Measurements from ENCODE around the gene ACTN1.
A peak's percentile ranks its signal among the peaks of the same experiment; 100 is the strongest.

ACTN1 gene

DNA sequence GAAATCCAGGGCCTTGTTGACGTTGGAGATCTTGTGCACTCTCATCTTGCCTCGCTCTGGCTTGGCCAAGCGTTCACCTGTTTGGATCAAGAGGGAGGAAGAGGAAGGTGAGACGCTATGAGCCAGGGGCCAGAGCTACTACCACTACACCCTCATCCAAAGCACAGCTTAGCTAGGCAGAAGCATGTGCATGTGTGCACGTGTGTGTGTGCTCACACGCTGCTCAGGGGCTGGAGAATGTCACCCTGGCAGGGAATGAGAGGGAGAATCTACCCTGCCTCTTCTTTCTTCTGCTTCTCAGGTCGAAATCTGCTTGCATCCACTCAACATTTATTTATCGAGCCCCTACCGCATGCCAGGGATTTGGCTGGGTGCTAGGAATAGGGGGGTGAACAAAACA is 58.1 kb downstream of the ACTN1 start:
- TF ChIP-seq, protein P1, sequence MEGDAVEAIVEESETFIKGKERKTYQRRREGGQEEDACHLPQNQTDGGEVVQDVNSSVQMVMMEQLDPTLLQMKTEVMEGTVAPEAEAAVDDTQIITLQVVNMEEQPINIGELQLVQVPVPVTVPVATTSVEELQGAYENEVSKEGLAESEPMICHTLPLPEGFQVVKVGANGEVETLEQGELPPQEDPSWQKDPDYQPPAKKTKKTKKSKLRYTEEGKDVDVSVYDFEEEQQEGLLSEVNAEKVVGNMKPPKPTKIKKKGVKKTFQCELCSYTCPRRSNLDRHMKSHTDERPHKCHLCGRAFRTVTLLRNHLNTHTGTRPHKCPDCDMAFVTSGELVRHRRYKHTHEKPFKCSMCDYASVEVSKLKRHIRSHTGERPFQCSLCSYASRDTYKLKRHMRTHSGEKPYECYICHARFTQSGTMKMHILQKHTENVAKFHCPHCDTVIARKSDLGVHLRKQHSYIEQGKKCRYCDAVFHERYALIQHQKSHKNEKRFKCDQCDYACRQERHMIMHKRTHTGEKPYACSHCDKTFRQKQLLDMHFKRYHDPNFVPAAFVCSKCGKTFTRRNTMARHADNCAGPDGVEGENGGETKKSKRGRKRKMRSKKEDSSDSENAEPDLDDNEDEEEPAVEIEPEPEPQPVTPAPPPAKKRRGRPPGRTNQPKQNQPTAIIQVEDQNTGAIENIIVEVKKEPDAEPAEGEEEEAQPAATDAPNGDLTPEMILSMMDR (IDR thresholded peaks at IDR 0.05; ENCODE audit: low read length, missing control alignments): no peak
- no peak overlapping the region for H3K4me3 ChIP-seq (replicated peaks; ENCODE audit: low read depth, low read length)
- DNase-seq (ENCODE audit: low read depth): no peak

DNA sequence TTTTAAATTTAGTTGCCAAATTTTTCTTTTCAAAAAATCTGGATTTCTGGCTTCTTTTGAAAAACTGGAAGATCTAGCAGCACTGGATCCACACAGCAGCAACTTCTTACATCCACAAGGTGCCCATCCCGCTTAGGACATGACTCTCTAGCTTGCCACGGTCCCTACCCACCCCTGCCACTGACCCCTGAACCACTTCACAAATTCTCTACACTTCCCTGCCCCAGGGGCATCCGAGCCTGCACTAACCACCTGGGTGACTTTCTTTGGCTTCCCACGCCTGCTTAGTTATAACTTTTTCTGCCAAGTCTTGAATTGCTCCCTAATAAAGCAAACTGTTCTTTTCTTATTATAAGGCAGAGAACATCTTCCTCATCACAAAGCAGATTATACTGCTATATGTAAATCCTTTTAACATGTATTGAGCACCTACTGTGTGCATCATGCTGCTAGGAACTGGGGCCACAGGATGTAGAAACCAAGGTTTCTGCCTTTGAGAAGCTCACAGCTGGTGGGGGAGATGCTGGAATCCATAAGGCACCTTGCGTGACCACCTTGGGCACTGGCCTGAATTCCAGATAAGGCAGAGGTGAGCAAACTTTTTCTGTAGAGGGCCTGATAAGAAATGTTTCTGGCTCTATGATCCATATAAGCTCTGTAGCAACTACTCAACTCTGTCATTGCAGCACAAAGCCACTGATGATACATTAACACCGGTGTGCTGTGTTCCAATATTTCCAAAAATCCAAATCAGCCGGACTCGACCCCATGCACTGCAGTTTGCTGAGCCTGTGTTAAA is 59.8 kb downstream of the ACTN1 start:
- TF ChIP-seq, protein P1 (IDR thresholded peaks at IDR 0.05; ENCODE audit: low read length, missing control alignments): no peak
- H3K4me3 ChIP-seq (replicated peaks; ENCODE audit: low read depth, low read length): no peak overlapping the region
- DNase-seq (ENCODE audit: low read depth): no peak

DNA sequence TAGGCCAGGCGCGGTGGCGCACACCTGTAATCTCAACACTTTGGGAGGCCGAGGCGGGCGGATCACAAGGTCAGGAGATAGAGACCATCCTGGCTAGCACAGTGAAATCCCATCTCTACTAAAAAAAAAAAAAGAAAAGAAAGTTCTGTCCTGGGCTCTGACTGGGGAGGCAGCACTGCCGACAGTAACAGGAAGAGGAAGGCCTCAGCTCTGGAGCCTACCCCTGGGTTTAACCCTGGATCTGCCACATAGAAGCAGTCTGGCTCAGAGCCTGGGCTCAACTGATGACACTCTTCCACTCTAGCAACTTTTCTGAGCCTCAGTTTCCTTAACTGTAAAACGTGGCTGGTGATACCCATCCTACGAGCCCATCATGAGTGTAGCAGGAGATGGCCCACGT is 60.5 kb downstream of the ACTN1 start:
- TF ChIP-seq, protein P1 (IDR thresholded peaks at IDR 0.05; ENCODE audit: low read length, missing control alignments): no peak
- no peak overlapping the region for H3K4me3 ChIP-seq (replicated peaks; ENCODE audit: low read depth, low read length)
- no peak for DNase-seq (ENCODE audit: low read depth)

DNA sequence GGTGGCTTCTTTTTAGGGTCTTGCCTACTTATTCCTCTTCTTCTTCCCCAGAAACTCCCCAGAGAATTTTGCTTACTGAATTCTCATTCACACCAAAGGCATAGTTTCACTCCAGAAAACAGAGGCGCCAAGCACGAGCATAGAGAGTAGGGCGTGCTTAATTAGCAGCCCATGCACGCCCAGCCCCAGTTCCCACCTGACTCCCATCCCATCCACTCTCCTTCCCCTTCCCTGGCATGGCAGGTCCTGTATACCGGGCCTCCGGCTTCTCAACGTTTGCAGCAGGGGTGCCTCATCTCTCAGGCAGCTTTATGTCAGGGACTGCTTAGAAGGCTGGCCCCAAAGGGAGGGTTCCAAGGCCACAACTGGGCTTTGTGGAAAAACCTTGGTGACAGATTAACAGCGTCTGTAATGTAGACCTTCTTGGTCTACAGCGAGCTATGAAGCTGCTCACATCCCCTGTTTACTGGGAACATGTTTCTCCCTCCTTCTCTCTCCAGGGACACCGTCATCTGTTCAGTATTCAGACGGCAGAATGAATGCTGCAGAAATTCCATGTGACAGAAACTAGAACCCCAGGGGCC is 62.7 kb downstream of the ACTN1 start:
- DNase-seq (ENCODE audit: low read depth): no peak
- no peak overlapping the region for H3K4me3 ChIP-seq (replicated peaks; ENCODE audit: low read depth, low read length)
- TF ChIP-seq, protein P1 (IDR thresholded peaks at IDR 0.05; ENCODE audit: low read length, missing control alignments): no peak

DNA sequence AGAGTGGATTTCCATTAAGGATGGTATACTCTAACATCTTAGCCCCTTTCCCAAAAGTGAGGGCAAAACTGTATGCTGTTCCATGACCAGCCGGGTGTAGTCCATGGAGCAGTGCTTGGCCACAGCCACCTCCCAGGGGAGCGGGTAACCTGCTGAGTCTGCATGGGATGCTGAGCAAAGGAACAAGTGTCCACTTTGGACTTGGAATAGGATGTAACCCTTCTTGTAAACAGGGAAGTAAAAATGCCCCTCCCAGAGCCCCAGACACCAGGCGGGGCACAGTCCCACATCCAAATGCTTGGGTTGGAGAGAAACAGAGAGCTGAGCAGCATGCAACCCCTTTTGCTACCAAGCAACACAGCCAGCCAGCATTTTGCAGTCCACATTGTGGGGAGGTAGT is 65.6 kb downstream of the ACTN1 start:
- no peak overlapping the region for H3K4me3 ChIP-seq (replicated peaks; ENCODE audit: low read depth, low read length)
- TF ChIP-seq, protein P1 (IDR thresholded peaks at IDR 0.05; ENCODE audit: low read length, missing control alignments): no peak
- no peak for DNase-seq (ENCODE audit: low read depth)

DNA sequence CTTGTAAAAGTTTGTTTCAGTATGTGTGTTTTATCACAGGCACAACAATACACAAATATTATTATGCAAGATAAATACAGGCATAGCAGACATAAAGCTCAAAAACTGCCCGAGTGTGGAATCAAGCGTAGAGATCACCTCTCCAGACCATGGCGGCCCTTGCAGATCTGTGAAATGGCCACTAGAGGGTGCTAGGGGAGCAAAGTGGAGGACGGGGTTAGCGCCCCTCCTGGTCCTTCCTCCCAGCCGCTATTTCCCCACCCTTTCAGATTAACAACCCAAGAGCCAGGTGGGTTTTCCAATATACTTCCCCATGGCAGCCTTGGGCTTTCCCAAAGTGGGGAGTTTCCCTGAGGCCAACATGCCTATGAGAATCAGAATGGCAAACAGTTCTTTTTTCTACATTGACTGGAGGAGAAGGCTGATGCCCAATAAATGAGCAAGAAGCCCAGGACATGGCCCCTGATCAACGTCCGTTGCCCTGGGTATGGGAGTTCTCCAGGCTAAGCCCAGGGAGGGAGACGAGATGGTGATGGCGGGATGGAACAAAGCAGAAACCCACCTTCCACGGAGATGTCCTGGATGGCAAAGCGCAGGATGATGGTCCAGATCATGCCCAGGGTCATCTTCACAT is 67.4 kb downstream of the ACTN1 start:
- TF ChIP-seq, protein P1 (IDR thresholded peaks at IDR 0.05; ENCODE audit: low read length, missing control alignments): peak; percentile 98
- DNase-seq (ENCODE audit: low read depth): peak; percentile 82
- H3K4me3 ChIP-seq (replicated peaks; ENCODE audit: low read depth, low read length): no peak overlapping the region

Data from fibroblast of pulmonary artery (primary cell).